BLaER1 treated with 17β-estradiol and CSF1 and Interleukin-3, amounts not matched to agents 10 nM and 100 nM (cell line): Measurements from ENCODE around the gene EPHB1.
A peak's percentile ranks its signal among the peaks of the same experiment; 100 is the strongest.

Source experiments
- H3K27ac ChIP-seq, 11 experiments: shearing (Covaris generic); formaldehyde crosslinking; 2 replicates each; pipeline ENCODE4 v1.8.1; 2022
- H3K27me3 ChIP-seq, 11 experiments: shearing (Covaris generic); formaldehyde crosslinking; 2 replicates each; pipeline ENCODE4 v1.8.1; 2022
- H3K36me3 ChIP-seq, 11 experiments: shearing (Covaris generic); formaldehyde crosslinking; 2 replicates each; pipeline ENCODE4 v1.8.1; 2022
- H3K4me1 ChIP-seq, 10 experiments: shearing (Covaris generic); formaldehyde crosslinking; 2 replicates each; pipeline ENCODE4 v1.8.1; 2022
- H3K4me2 ChIP-seq, 11 experiments: shearing (Covaris generic); formaldehyde crosslinking; 2 replicates each; pipeline ENCODE4 v1.8.1; 2022
- H3K4me3 ChIP-seq, 10 experiments: shearing (Covaris generic); formaldehyde crosslinking; 2 replicates each; pipeline ENCODE4 v1.8.1; 2022
- H3K9ac ChIP-seq, 11 experiments: shearing (Covaris generic); formaldehyde crosslinking; 2 replicates each; pipeline ENCODE4 v1.8.1; 2022
- H3K9me3 ChIP-seq, 11 experiments: shearing (Covaris generic); formaldehyde crosslinking; replicated peaks in 1 of 11; 2 replicates each; pipeline ENCODE4 v1.8.1; 2022
- H4K20me1 ChIP-seq, 11 experiments: shearing (Covaris generic); formaldehyde crosslinking; 2 replicates each; pipeline ENCODE4 v1.8.1; 2022
- Cebpa-rat ChIP-seq, 11 experiments: shearing (Covaris generic); IDR thresholded peaks; 2 replicates each; pipeline ENCODE4 v1.8.1; 2022

The EPHB1 gene

DNA sequence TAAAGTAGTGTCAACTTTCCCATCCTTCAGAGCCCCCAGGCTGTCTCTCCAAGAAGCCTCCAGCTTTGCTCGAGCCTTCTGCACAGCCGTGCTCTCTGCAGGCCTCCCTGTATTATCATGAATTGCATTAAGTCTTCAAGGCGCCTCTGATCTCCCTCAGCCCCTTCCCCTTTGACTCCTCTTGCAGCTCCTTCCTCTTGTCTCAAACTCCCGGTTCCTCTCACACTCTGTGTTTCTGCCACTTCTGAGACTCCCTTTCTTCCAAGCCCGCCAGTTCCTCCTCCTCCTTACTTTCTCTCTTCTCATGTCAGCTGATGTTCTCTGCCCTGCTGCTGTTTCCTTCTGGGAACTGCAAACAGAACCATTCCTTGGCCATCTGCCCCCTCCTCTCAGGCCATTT lies 418.8 kb downstream of the EPHB1 start:
- no peaks in the 10 kb centered on the region for H3K36me3 ChIP-seq
- H4K20me1 ChIP-seq = no peaks in the 10 kb centered on the region
- H3K4me1 ChIP-seq = peaks cover 0 to 9% (median 0%) of the 10 kb centered on the region in 10 experiments; a peak in 3 of 20 replicates
- peak overlapping the region in 2 of 11 experiments; percentile 6 to 18; a peak in 1 of 22 replicates for H3K4me2 ChIP-seq
- H3K9ac ChIP-seq = no peak overlapping the region
- H3K27ac ChIP-seq = no peak overlapping the region
- TF ChIP-seq Cebpa-rat (IDR thresholded peaks at IDR 0.05) = no peak
- no peak overlapping the region for H3K4me3 ChIP-seq
- H3K27me3 ChIP-seq = no peaks in the 10 kb centered on the region
- peaks cover 0 to 4% (median 0%) of the 10 kb centered on the region in 11 experiments; a peak in 2 of 22 replicates for H3K9me3 ChIP-seq

DNA sequence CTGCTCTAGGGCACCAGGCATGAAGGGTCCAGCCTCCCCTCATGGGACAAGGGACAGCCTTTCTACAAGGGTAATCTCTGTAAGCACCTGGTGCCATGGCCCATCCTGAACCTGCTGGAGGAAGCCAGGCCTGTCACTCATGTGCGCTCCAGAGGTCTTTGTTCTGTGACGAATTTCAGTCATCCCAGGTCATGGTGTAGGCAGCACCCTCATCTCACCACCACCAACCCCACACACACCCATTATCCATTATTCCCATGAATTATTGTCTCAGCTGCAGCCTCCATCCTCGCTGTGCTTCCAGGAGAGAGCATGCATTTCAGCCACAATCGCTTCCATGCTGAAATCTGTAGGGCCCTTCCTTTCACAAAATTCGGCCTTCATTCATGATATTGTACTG lies 419.3 kb downstream of the EPHB1 start:
- Histone ChIP-seq H4K20me1 (no peaks in the 10 kb centered on the region), H3K36me3 (no peaks in the 10 kb centered on the region), H3K4me2 (peak overlapping the region in 1 of 11 experiments; percentile 18; a peak in 1 of 22 replicates), H3K27me3 (no peaks in the 10 kb centered on the region), H3K9me3 (peaks cover 0 to 10% (median 0%) of the 10 kb centered on the region in 11 experiments; a peak in 4 of 22 replicates), H3K4me3 (no peak overlapping the region), H3K27ac (no peak overlapping the region), H3K4me1 (peaks cover 0 to 9% (median 0%) of the 10 kb centered on the region in 10 experiments; a peak in 3 of 20 replicates), H3K9ac (no peak overlapping the region)
- no peak for TF ChIP-seq Cebpa-rat (IDR thresholded peaks at IDR 0.05)

DNA sequence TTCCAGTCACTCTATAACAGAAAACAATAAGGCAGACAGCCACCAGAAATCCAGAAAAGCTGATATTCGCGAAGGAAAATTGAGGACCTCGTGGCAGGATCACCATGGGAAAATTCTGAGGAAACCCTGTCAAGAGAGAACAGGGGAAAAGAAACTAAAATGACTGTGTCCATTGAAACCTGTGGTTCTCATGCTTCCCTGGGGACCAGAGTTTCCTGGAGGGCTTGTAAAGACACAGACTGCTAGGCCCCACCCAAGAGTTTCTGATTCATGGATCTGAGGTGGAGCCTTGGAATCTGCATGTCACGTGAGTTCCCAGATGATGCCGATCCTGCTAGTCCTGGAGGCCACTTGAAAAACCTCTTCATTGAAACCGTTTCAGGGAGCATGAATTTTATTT lies 420.5 kb downstream of the EPHB1 start:
- Histone ChIP-seq H3K4me1 (peaks cover 0 to 9% (median 0%) of the 10 kb centered on the region in 10 experiments; a peak in 3 of 20 replicates), H3K27me3 (no peaks in the 10 kb centered on the region), H3K27ac (no peak overlapping the region), H3K36me3 (no peaks in the 10 kb centered on the region), H4K20me1 (no peaks in the 10 kb centered on the region), H3K9ac (no peak overlapping the region), H3K4me2 (no peak overlapping the region; a peak in 1 of 22 replicates), H3K9me3 (peaks cover 0 to 21% (median 0%) of the 10 kb centered on the region in 11 experiments; a peak in 4 of 22 replicates), H3K4me3 (no peak overlapping the region)
- no peak for TF ChIP-seq Cebpa-rat (IDR thresholded peaks at IDR 0.05)

DNA sequence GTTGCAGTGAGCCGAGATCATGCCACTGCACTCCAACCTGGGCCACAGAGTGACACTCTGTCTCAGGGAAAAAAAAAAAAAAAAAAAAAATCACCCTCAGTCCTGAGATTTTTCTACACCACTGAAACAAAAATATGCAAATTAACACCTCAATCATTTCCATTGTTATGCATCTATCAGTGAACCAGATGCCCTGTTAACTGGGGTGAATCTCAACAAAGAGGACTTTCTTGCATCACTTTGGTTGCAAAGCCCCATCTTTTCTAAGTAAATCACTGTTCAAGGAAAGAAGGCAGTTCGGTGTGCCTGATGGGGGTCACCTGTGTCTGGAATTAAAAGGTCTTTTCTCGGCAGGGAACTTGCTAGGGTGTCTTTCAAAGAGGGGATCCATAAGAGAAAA lies 421.6 kb downstream of the EPHB1 start:
- Histone ChIP-seq H3K27ac (no peak overlapping the region), H3K9me3 (peaks cover 0 to 23% (median 0%) of the 10 kb centered on the region in 11 experiments; a peak in 4 of 22 replicates), H3K9ac (no peak overlapping the region), H3K4me2 (no peak overlapping the region), H3K36me3 (no peaks in the 10 kb centered on the region), H3K4me1 (peaks cover 0 to 9% (median 0%) of the 10 kb centered on the region in 10 experiments; a peak in 3 of 20 replicates), H3K4me3 (no peak overlapping the region), H4K20me1 (no peaks in the 10 kb centered on the region), H3K27me3 (no peaks in the 10 kb centered on the region)
- no peak for TF ChIP-seq Cebpa-rat (IDR thresholded peaks at IDR 0.05)

DNA sequence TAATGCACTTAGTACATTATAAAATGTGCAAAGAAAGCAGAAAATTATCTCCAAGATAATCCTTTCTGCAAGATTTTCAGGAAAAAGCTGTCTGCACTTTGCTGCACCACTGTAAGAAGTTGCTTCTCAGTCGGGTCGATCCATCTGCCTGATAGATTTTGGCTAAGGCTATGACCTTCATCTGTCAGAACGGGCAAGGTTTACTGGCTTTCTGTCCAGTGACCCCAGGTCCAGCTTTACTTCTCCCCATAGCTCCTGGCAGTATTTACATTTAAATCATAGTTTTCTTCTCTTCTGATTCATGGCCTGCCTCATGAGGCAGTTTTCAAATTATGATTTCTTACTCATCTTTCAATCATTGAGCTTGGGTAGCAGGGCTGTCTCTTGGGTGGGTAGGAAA lies 422.7 kb downstream of the EPHB1 start:
- Histone ChIP-seq H3K4me3 (no peak overlapping the region), H3K4me1 (peaks cover 0 to 9% (median 0%) of the 10 kb centered on the region in 10 experiments; a peak in 3 of 20 replicates), H3K27ac (no peak overlapping the region), H3K4me2 (no peak overlapping the region), H3K36me3 (no peaks in the 10 kb centered on the region), H4K20me1 (no peaks in the 10 kb centered on the region), H3K9me3 (peaks cover 0 to 23% (median 0%) of the 10 kb centered on the region in 11 experiments; a peak in 4 of 22 replicates), H3K9ac (no peak overlapping the region), H3K27me3 (no peaks in the 10 kb centered on the region)
- no peak for TF ChIP-seq Cebpa-rat (IDR thresholded peaks at IDR 0.05)

DNA sequence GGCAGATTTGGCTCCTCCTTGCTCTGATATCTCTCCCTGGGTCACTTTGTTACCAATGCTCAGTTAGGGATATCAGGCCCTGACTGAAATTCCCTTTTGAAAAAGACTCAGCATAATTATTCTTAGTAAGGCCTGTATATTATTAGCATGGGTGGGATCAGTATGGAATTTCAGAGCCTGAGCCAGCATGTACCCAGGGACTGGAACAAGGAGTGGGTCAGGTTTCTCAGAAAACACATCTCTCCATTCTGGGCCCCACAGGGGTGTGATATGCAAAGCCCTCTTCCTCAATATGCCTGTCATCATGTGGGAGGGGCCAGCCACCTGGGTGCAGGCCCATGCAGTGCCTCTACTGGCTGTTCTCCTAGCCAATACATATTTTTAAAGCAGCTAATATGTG lies 423.2 kb downstream of the EPHB1 start:
- H3K4me2 ChIP-seq = no peak overlapping the region
- no peaks in the 10 kb centered on the region for H3K36me3 ChIP-seq
- no peak overlapping the region for H3K4me3 ChIP-seq
- no peak overlapping the region for H3K9ac ChIP-seq
- no peak overlapping the region for H3K27ac ChIP-seq
- H3K27me3 ChIP-seq = no peaks in the 10 kb centered on the region
- no peaks in the 10 kb centered on the region for H4K20me1 ChIP-seq
- peaks cover 0 to 23% (median 0%) of the 10 kb centered on the region in 11 experiments; a peak in 4 of 22 replicates for H3K9me3 ChIP-seq
- H3K4me1 ChIP-seq = peaks cover 0 to 9% (median 0%) of the 10 kb centered on the region in 10 experiments; a peak in 3 of 20 replicates
- TF ChIP-seq Cebpa-rat (IDR thresholded peaks at IDR 0.05) = no peak

DNA sequence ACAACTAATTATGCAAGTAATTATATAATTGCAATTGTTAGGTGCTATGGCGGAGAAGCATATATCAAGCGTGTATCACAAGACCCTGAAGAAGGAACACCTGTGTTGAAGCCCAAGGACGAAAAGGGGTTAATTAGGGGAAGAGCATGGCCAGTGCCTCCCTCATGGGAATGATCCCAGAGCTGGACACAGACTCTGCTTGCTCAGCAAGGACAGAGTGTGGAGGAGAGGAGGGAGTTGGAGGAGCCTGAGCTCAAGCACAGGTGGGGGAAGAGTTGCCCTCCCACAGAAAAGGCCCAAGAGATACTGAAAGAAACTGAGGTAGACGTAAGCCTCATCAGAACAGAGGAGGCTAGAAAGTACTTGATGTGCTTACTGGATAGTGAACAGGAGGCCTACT lies 423.7 kb downstream of the EPHB1 start:
- Histone ChIP-seq H3K27ac (no peak overlapping the region), H3K4me3 (no peak overlapping the region), H3K4me2 (no peak overlapping the region), H3K9me3 (peaks cover 0 to 23% (median 0%) of the 10 kb centered on the region in 11 experiments; a peak in 4 of 22 replicates), H3K4me1 (peaks cover 0 to 5% (median 0%) of the 10 kb centered on the region in 10 experiments; a peak in 3 of 20 replicates), H3K27me3 (no peaks in the 10 kb centered on the region), H4K20me1 (no peaks in the 10 kb centered on the region), H3K36me3 (no peaks in the 10 kb centered on the region), H3K9ac (no peak overlapping the region)
- no peak for TF ChIP-seq Cebpa-rat (IDR thresholded peaks at IDR 0.05)

DNA sequence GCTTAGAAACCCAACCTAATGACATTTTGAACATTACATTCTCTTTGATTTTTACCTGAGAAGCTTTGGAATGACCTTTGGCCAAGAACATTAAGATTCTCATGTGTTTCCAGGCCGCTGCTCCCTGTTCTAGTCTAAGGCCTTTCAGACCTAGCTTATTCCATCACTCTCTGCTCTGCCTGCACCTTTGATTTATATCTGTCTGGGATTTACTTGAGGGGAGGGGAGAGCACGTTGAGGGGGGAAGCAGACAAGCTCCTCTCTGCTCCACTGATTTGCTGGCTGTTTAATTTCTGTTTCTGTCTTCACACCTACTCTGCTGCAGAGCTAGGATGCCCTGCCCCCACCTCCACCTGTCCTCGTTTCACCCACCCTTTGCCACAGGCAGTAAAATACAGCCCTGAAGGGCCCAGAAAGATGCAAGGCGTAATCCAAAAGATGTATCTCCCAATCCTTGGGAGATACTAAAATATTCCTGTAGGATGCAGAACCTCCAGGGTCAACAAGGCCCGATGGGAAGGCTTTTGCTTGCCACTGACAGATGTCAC lies 429.8 kb downstream of the EPHB1 start:
- Histone ChIP-seq H3K27me3 (no peaks in the 10 kb centered on the region), H3K4me1 (peaks cover 11 to 43% (median 25%) of the 10 kb centered on the region in 10 experiments; a peak in 19 of 20 replicates), H3K9me3 (peaks cover 0 to 8% (median 0%) of the 10 kb centered on the region in 11 experiments; a peak in 3 of 22 replicates), H3K9ac (no peak overlapping the region), H4K20me1 (no peaks in the 10 kb centered on the region), H3K36me3 (no peaks in the 10 kb centered on the region), H3K27ac (peak overlapping the region in 2 of 11 experiments; percentile 21 to 63; a peak in 1 of 22 replicates), H3K4me3 (no peak overlapping the region), H3K4me2 (peak overlapping the region in 4 of 11 experiments; percentile 42 to 54 (median 50); a peak in 4 of 22 replicates)
- TF ChIP-seq Cebpa-rat (IDR thresholded peaks at IDR 0.05) = no peak

DNA sequence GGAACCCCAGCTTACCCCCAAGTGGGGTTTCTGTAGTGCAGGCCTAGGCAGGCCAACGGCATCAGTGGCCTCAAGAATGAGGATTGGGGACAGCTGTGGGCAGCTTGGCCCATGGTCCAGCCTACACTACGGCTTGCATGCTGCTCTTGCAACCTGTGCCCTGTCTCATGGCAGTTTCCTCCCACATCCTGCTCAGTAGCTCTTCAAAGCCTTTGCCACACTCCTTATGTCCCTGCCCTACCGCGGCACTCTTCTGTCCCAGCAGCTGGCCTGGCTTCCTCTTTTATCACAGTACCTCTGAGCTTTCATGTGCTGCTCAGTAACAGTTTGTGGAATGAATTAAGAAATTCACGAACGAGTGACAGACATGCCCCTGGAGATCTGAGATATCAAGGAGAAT lies 431.0 kb downstream of the EPHB1 start:
- Histone ChIP-seq H3K4me1 (peaks cover 11 to 47% (median 27%) of the 10 kb centered on the region in 10 experiments; a peak in 19 of 20 replicates), H3K9me3 (no peaks in the 10 kb centered on the region), H4K20me1 (no peaks in the 10 kb centered on the region), H3K27ac (peak overlapping the region in 9 of 11 experiments; percentile 19 to 69 (median 52); a peak in 16 of 22 replicates), H3K27me3 (no peaks in the 10 kb centered on the region), H3K36me3 (no peaks in the 10 kb centered on the region), H3K9ac (0 out of 22 replicates have a peak overlapping the region, but pooled peaks of 1 of the 11 experiments have one; percentile 14), H3K4me2 (peak overlapping the region; percentile 42 to 64 (median 53)), H3K4me3 (no peak overlapping the region)
- TF ChIP-seq Cebpa-rat (IDR thresholded peaks at IDR 0.05) = 0 out of 22 replicates have a peak, but pooled peaks of 1 of the 11 experiments have one; percentile 20
